Upper lobe of left lung (tissue), 6 donors: ENCODE measurements around the gene ENOX1. TPM values are rescaled to one million over a fixed set of nuclear protein-coding genes. Genes with fewer than 3 reads are reported as not detected.

ENCODE experiments used
- ATAC-seq, 2 donors: fragments of 200-7000 bp; cut with Tn5 transposase; one replicate each; pipeline ENCODE4 v1.9.1; 2022; ENCODE audit warnings: mild to moderate bottlenecking in 2 of 2, moderate library complexity in 2 of 2; ENCODE audit not compliant: low FRiP score in 2 of 2
- DNase-seq, 2 donors: peaks; one replicate each; pipeline ENCODE4 v3.0.0-alpha.2; 2019 to 2020
- H3K27ac ChIP-seq, 4 donors: fragments of 200-600 bp; sonication (generic); one replicate each; pipeline ENCODE4 v1.5.1; 2016 to 2019
- H3K27me3 ChIP-seq, 4 donors: fragments of 200-600 bp; sonication (generic); one replicate each; pipeline ENCODE4 v1.5.1; 2017 to 2019
- H3K36me3 ChIP-seq, 4 donors: fragments of 200-600 bp; sonication (generic); one replicate each; pipeline ENCODE4 v1.5.1; 2016 to 2019
- H3K4me1 ChIP-seq, 4 donors: fragments of 200-600 bp; sonication (generic); one replicate each; pipeline ENCODE4 v1.5.1; 2018 to 2019
- H3K4me3 ChIP-seq, 4 donors: fragments of 200-600 bp; sonication (generic); one replicate each; pipeline ENCODE4 v1.5.1; 2017 to 2019; ENCODE audit warnings: mild to moderate bottlenecking in 2 of 4, moderate library complexity in 1 of 4
- H3K9me3 ChIP-seq, 4 donors: fragments of 200-600 bp; sonication (generic); one replicate each; pipeline ENCODE4 v1.5.1; 2018 to 2019
- CTCF ChIP-seq, 6 experiments: fragments of 450-650 bp in 4 of 6; fragments of 200-600 bp in 2 of 6; sonication (generic) in 2 of 6; IDR thresholded peaks; one replicate each; pipeline ENCODE4 v1.5.1; 2016 to 2019; ENCODE audit warnings: antibody characterized with exemption in 6 of 6
- EP300 ChIP-seq, 4 donors: sonication (generic); formaldehyde crosslinking; IDR thresholded peaks; one replicate each; pipeline ENCODE4 v1.5.1; 2017; ENCODE audit warnings: antibody characterized with exemption in 4 of 4, control low read depth in 2 of 4
- POLR2A ChIP-seq, 4 donors: fragments of 450-650 bp; IDR thresholded peaks; one replicate each; pipeline ENCODE4 v1.5.1; 2016 to 2017; ENCODE audit warnings: antibody characterized with exemption in 4 of 4, mild to moderate bottlenecking in 2 of 4
- POLR2AphosphoS5 ChIP-seq, 2 donors: sonication (generic); formaldehyde crosslinking; IDR thresholded peaks; one replicate each; pipeline ENCODE4 v1.5.1; 2017; ENCODE audit warnings: antibody characterized with exemption in 2 of 2
- WGBS, 2 donors: methylation state at CpG; one replicate each; pipeline ENCODE4 v1.1.5; 2017 to 2018; 5-methylcytosine and 5-hydroxymethylcytosine counted together
- total RNA-seq, 6 donors: library from RNA; depleted of rRNA in 4 of 6; stranded (reverse); fragments of >200 nt in 4 of 6; gene quantifications; one replicate each; pipeline versions ENCODE4 v1.1.0 to v1.2.1, GENCODE V29; 2016 to 2021
- donor health status: DM: no; HTN: no; CAD: no; lungs with moderate emphysema.
- donor health status: DM: no; HTN: yes; CAD: no; lungs with severe emphysema.

Gene ENOX1
- total RNA-seq, 6 donors from 2014 or later = 0.20 to 1.0 (median 0.46) TPM; not detected in 2

- no peaks in the 10 kb centered on the region for H3K9me3 ChIP-seq
- H3K4me3 ChIP-seq = no peak overlapping the region
- TF ChIP-seq POLR2AphosphoS5 (IDR thresholded peaks at IDR 0.05) = no peak
- TF ChIP-seq CTCF (IDR thresholded peaks at IDR 0.05) = no peak
- TF ChIP-seq POLR2A (IDR thresholded peaks at IDR 0.05) = no peak
- TF ChIP-seq EP300 (IDR thresholded peaks at IDR 0.05) = no peak
- DNase-seq (no peak), ATAC-seq (no peak)
- H3K27ac ChIP-seq = no peak overlapping the region
- WGBS, 2 donors = 62 to 80% methylated on average over 3 of the region's 3 CpGs
- no peaks in the 10 kb centered on the region for H3K27me3 ChIP-seq
- no peaks in the 10 kb centered on the region for H3K4me1 ChIP-seq
- H3K36me3 ChIP-seq = no peaks in the 10 kb centered on the region
These were observed 26.5 kb downstream of the ENOX1 start for GRCh38 chr13:43760257-43760656.

- Histone ChIP-seq H3K4me3 (no peak overlapping the region), H3K9me3 (no peaks in the 10 kb centered on the region), H3K4me1 (no peaks in the 10 kb centered on the region), H3K27ac (no peak overlapping the region), H3K36me3 (no peaks in the 10 kb centered on the region), H3K27me3 (no peaks in the 10 kb centered on the region)
- TF ChIP-seq CTCF (IDR thresholded peaks at IDR 0.05) (no peak), POLR2AphosphoS5 (IDR thresholded peaks at IDR 0.05) (no peak), POLR2A (IDR thresholded peaks at IDR 0.05) (no peak), EP300 (IDR thresholded peaks at IDR 0.05) (no peak)
- DNase-seq (no peak), ATAC-seq (no peak)
- 73 to 78% methylated on average over 1 of the region's 1 CpG for WGBS, 2 donors
These were observed 27.9 kb downstream of the ENOX1 start for GRCh38 chr13:43758834-43759233.

- no peak for DNase-seq
- Histone ChIP-seq H3K4me3 (no peak overlapping the region), H3K27ac (no peak overlapping the region), H3K36me3 (no peaks in the 10 kb centered on the region), H3K9me3 (no peaks in the 10 kb centered on the region), H3K27me3 (no peaks in the 10 kb centered on the region), H3K4me1 (no peaks in the 10 kb centered on the region)
- no peak for TF ChIP-seq CTCF (IDR thresholded peaks at IDR 0.05)
- TF ChIP-seq POLR2A (IDR thresholded peaks at IDR 0.05) = no peak
- no peak for TF ChIP-seq EP300 (IDR thresholded peaks at IDR 0.05)
- WGBS, 2 donors = 83 to 100% methylated on average over 1 of the region's 1 CpG
- ATAC-seq = no peak
These were observed 29.5 kb downstream of the ENOX1 start for GRCh38 chr13:43757266-43757665.

- H3K27me3 ChIP-seq = no peaks in the 10 kb centered on the region
- H3K36me3 ChIP-seq = no peaks in the 10 kb centered on the region
- H3K4me1 ChIP-seq = no peaks in the 10 kb centered on the region
- no peaks in the 10 kb centered on the region for H3K9me3 ChIP-seq
- ATAC-seq (no peak), DNase-seq (no peak)
- 70 to 77% methylated on average over 1 of the region's 1 CpG for WGBS, 2 donors
- no peak overlapping the region for H3K4me3 ChIP-seq
- no peak overlapping the region for H3K27ac ChIP-seq
- no peak for TF ChIP-seq EP300 (IDR thresholded peaks at IDR 0.05)
- TF ChIP-seq CTCF (IDR thresholded peaks at IDR 0.05) = no peak
- no peak for TF ChIP-seq POLR2A (IDR thresholded peaks at IDR 0.05)
- TF ChIP-seq POLR2AphosphoS5 (IDR thresholded peaks at IDR 0.05) = no peak
These were observed 30.9 kb downstream of the ENOX1 start for GRCh38 chr13:43755844-43756243.

- DNase-seq (no peak), ATAC-seq (no peak)
- H3K9me3 ChIP-seq = no peaks in the 10 kb centered on the region
- H3K27me3 ChIP-seq = no peaks in the 10 kb centered on the region
- no peak for TF ChIP-seq CTCF (IDR thresholded peaks at IDR 0.05)
- TF ChIP-seq POLR2AphosphoS5 (IDR thresholded peaks at IDR 0.05) = no peak
- no peak for TF ChIP-seq EP300 (IDR thresholded peaks at IDR 0.05)
- no peak for TF ChIP-seq POLR2A (IDR thresholded peaks at IDR 0.05)
- no peak overlapping the region for H3K27ac ChIP-seq
- no peak overlapping the region for H3K4me3 ChIP-seq
- no peaks in the 10 kb centered on the region for H3K36me3 ChIP-seq
- 74 to 76% methylated on average over 3 of the region's 3 CpGs for WGBS, 2 donors
- no peaks in the 10 kb centered on the region for H3K4me1 ChIP-seq
These were observed 35.1 kb downstream of the ENOX1 start for GRCh38 chr13:43751624-43752023.
